NCI-H345 treated with DMSO at 0.1 percent for 48 hours (cell line): ENCODE data around the gene BRPF3.

Experiments used
- DNase-seq: peaks from one replicate; lab custom pipeline; 2025; ENCODE audit not compliant: unreplicated experiment; lab: John Stamatoyannopoulos, UW

Gene BRPF3

DNA sequence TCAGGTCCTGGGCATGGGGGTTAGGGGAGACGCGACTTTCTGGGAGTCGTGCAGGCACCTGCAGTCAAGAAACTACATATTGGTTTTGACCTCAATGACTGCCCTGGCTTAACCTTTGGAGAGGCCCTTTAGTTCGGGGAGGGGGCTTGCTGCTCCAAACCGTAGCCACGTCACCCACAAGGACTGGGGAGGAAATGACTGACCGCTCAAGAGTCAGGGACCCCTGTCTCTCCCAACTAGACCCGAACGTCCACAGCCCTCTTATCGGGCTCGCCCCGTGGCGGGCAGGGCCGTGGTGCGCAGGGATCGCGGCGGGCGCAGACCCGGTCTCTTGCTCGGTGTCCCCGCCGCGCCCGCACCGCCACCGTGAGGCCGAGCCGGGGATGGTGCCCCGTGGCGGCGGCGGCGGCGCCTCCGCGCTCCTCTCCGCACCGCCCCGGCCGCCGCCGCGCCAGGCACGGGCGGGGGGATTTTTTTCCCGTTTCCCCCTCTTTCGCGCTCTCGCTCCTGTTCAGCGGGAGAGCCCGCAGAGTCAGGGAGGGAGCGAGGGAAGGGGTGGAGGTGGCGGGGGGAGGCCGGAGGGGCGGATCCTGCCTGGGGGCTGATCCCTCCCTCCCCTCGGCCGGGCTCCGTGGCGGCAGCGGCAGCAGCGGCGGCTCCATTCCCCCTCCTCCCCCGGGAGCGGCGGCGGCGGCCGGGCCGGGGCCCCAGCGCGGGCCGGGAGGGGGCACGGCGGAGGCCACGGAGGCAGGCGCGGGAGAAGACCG, at the start of gene BRPF3:
BRPF3 (plus strand) TSS at position 632 of the 767 bp plus-strand sequence. CDS start 3,579 bp downstream, outside the sequence.
- peak; percentile 59 for DNase-seq

DNA sequence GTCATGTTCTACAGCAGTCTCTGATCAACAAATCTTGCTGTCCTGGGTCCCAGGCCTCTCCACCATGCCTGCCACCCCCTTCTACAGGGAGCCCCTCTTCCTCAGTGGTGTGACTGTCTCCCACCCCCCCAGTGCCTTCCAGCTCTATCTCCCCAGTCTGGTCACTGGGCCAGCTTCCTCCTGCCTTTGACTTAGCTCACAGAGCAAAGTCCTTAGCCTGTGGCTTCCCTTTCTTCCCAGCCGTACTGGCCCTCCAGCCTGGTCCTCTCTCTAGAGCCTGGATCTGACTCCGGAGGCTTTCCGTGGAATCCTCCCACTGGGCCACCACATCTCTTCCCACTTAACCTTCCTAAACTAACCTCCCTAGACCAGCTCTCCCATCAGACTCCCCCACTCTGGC, 49.2 kb upstream of the BRPF3 start:
- no peak for DNase-seq

DNA sequence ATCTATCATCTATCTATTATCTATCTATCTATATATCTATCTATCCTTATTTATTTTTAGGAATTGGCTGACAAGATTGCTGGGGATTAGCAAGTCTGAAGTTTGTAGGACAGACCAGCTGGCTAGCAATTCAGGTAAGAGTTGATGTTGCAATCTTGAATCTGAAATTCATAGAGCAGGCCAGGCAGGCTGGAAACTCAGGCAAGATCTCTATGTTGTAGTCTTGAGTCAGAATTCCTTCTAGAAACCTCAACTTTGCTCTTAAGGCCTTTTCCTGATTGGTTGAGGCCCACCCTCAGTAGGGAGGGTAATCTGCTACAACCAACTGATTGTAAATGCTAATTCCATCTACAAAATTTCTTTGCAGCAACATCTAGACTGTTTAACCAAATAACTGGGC, 47.1 kb upstream of the BRPF3 start:
- no peak for DNase-seq

DNA sequence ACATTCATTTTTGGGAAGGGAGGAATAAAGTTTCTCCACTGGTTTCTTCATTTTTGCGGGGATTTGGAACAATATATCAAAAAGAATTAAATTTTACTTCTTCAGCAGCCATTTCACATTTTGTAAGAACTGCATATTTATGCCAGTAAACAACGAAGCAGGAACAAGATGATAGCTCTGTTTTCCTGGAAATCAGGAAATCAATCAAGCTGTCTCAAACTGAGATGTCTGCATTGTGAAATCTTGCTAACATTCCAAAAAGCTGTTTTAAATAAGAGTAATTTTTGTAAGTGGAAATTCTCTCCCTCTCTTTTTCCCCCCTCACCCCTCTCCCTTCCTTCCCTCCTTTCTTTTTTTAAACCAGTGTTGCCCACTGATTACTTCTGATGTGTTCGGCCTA, 46.3 kb upstream of the BRPF3 start:
- DNase-seq = no peak

DNA sequence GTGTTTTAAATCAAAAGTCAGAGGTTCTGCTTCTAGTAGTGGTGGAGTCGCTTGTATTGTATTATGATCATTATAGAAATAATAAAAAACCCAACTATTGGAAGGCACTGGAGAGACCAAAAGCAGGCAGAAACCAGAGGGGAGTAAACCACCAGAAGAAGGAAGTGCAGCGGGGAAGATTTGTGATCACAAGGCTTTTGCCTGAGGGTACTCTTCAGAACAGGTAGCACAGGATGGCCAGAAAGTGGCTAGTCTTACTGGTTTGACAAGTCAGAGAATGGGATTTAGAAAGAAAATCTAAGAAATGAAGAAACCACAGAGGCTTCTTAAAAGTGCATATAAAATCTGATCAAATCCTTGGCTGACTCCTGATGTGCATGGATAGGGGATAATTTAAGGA, 42.3 kb upstream of the BRPF3 start:
- DNase-seq = no peak

DNA sequence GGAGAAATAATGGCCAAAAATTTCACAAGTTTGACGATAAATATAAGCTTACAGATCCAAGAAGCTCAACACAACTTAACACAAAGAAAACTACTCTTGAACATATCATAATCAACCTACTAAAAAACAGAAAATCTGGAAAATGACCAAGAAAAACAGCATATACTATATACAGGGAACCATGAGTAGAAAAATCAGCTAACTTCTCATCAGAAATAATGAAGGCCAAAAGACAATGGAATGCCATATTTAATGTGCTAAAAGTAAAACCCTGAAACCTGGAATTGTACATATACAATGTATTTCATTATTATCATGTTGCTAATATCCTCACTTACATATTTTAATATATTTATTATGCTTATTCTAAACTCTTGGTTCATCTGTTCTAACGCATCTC, 40.9 kb upstream of the BRPF3 start:
- no peak for DNase-seq

DNA sequence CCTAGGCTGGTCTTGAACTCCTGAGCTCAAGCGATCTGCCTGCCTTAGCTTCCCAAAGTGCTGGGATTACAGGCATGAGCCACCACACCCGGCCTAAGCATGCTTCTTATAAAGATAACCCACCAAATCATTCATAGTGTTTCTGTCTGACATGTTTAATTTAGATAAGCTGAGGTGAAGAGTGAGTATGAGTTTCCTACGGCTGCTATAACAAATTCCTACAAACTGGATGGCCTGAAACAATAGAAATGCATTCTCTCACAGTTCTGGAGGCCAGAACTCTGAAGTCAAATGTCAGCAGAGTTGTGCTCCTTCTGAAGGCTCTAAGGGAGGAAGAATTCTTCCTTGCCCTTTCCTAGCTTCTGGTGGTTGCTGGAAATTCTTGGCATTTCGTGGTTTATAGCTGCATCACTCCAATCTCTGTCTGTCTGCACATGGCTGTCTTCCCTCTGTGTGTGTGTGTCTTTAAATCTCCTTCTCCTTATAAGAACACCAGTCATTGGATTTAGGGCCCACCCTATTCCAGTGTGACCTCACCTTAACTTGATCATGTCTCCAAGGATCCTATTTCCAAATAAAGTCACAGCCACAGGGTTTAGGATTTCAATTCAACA, 36.3 kb upstream of the BRPF3 start:
- no peak for DNase-seq

DNA sequence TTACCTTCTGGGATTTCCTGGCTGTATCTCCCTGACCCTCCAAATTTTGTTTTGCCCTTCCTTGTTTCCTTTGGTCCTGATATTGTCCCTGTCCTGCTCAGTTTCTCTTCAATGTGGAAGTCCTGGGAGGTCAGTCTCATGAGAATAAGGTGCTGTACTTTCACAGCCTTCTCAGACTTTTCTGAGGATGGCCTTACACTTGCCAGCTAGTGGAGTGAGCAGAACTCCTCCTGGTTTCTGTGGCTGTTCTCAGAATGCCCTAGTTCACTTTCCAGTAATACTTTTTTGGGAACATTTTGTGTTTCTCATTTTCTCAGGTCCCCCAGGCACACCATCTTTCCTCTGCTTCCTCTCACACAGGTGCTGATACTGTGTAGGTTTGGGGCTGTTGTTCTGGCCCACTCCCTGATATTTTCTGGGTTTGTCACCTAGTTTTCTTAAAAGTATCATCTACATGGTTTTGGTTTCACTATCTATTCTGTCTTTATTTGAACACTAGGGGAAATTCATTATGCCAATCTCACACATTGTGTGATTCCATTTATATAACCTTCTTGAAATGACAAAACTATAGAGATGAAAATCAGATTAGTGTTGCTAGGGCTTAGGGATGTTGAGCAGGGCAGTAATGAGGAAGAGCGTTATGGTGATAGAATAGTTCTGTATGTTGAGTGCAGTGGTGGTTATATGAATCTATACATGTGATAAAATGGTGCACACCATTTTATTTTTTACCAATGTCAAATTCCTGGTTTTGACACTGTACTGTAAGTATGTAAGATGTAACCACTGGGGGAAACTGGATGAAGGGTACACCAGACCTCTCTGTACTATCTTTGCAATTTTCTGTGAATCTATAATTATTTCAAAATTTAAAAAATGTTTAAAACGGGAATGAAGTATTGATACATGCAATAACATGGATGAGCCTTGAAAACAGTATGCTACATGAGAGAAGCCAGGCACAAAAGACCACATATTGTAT, 27.2 kb upstream of the BRPF3 start:
- DNase-seq = no peak

DNA sequence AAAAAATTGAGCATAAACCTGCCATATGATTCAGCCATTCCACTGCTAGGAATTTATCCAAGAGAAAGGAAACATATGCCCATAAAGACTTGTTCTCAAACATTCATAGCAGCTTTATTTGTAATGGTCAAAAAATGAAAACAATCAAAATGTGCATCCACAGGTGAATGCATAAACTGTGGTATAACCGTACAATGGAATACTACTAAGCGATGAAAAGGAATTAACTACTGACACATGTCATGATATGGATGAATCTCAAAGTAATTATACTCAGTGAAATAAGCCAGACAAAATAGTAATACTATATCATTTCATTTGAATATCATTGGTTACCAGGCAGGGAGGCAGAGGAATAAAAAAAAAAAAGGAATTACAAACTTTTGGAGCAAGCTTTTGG, 25.8 kb upstream of the BRPF3 start:
- no peak for DNase-seq

DNA sequence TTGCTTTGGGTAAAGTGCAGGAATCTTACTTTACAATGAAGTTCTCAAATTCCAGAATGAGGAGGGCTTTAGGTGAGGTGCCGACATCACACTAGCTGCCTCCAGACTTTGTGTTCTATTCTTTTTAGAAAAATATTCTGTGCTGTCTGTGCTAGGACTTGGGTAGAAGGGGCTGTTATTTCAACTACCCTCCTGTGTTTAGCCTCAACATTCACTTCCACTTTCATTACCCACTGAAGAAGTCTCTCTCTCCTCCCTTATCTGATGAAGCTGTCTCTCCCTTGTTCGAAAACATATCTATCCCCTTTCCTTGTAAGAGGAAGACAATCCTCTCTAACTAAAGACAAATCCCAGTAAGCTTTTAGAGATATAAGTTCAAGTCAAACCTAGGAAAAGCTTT, 25.0 kb upstream of the BRPF3 start:
- DNase-seq = no peak

DNA sequence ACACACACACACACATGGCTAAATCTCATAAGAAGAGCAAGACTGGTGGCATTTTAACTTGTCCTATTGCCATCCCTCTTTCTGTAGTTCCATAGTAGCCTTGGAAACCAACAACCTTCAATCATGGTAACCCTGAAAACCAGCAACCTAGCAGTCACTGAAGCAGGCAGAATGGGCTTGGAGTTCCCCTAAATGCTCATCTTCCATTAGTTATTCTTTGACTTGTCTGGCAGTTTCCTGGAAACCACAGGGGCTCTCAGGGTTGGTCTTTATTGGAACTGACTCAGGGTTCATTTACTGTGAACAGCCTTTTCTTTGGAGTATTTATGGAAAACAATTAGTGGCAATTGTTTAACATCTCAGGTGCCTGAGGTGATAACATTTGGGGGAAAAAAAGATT, 19.4 kb upstream of the BRPF3 start:
- DNase-seq = no peak

DNA sequence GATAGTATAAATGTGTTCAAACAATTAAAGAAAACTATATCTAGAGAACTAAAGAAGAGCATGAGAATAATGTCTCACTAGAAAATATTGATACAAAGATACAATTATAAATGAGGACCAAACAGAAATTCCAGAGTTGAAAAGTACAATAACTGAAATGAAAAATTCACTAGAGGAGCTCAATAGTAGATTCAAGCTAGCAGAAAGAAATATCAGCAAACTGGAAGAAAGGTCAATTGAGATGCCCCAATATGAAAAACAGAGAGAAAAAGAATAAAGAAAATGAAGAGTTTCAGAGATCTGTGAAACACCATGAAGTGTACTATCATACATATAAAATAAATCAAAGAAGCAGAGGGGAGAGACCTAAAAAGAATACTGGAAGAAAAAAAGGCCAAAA, 18.0 kb upstream of the BRPF3 start:
- DNase-seq = no peak

DNA sequence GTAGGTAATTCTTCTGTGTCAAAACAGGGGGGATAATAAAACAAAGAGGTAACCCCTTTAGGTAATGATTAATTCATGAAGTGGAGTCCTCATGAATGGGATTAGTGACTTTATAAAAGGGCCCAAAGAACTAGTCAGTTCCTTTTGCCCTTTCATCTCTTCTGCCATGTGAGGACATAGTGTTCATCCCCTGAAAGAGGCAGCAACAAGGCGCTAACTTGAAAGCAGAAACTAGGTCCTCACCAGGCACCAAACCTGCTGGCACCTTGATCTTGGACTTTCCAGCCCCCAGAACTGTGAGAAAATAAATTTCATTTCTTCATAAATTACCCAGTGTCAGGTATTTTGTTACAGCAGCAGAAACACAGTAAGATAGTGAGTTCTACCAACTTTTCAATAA, 16.4 kb upstream of the BRPF3 start:
- DNase-seq = no peak

DNA sequence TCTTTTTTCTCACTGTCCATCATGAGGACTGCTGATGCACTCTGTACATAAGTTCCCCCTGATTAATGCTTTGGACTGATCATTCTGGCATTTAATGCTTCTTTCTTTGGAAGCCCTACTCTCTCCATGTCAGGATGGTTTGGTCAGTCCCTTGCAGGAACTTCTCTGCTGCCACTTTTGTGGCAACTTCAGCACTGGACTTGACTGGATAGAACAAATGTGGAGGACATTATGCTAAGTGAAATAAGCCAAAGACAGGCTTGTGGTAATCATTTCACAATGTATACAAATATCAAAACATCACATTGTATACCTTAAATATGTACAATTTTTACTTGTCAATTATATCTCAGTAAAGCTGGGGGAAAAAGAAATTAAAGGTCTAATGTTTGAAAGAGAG, 12.2 kb upstream of the BRPF3 start:
- no peak for DNase-seq

DNA sequence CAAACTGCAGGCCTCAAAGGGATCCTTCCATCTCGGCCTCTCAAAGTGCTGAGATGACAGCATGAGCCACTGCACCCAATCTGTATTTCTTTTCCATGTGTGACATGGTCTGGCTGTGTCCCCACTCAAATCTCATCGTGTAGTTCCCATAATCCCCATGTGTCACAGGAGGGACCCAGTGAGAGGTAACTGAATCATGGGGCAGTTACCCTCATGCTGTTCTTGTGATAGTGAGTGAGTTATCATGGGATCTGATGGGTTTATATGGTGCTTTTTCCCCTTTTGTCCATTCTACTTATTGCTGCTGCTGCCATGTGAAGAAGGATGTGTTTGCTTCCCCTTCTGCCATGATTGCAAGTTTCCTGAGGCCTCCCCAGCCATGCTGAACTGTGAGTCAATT, 10.3 kb upstream of the BRPF3 start:
- no peak for DNase-seq

DNA sequence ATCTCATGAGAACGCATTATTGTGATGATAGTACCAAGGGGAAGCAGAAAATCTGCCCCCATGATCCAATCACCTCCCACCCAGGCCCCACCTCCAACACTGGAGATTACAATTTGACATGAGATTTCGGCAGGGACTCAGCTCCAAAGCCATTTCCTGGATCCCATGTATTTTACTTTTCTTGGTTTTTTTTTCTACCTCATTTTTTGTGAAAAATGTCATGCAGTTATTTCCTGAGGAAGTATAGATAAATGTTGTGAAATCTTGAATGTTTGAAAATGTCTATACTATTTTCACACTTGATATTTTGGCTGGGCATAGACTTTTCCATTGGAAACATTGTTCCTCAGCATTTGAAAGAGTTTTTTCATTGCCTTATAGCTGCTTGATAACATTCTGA, 9.1 kb upstream of the BRPF3 start:
- no peak for DNase-seq

DNA sequence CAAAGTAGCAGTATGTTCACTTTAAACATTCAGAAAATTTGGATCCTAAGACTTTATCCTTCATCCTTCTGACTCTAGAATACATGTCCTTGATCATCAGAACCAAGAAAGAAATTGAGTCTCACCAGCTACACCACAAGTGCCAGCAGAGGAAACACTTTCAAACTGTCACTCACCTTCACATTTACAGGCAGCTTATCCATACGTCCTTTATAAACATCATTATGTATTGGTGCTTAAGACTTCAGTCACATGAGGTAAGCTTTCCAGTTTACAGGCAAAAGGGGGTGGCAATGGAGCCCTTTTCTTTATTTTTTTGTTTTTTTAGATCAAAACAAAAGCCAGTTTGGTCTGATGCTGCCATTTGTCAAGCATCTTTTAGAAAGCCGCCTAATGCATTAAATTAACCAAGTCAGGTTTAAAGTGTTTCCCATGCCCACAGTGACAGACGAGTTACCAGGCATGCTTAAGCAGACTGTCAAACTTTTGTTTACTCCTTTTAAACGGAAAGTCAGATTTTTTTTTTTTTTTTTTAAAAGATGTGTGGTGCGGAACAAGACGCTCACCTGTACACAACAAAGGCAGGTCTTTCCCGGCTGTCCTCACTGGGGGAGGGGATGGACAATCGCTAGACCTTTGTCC, 952 bp upstream of the BRPF3 start:
- no peak for DNase-seq

DNA sequence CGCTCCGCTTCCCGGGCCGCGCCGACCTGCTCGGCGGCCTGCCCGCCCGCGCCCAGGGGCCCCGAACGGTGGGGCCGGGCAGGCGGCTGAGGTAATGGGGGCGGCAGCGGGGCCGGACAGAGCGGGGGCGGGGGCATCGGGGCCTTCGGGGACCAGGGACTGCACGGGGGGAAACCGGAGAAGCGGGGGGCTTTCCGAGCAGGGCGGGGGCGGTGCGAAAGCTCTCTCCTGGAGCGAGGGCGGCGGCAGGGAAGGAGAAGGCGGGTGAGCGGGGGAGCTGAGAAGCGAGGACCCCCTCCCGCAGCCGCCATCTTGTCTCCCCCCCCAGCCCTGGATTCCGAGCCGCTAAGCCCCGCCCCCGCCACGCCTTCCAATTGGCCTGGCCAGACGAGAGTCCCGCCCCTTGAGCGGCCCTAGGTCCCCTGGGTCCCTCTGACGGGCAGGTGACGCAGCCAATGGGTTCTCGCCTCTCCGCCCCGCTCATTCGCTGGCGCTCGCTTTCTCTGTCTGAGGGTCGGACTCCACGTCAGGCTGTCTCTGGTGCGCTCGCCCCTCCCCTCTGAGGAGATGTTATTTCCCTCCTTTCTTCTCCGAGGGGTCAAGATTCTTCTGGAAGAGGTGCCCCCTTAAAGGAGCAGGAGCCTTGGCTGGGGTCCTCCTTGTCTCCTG, 470 bp downstream of the BRPF3 start:
- DNase-seq = peak; percentile 84

DNA sequence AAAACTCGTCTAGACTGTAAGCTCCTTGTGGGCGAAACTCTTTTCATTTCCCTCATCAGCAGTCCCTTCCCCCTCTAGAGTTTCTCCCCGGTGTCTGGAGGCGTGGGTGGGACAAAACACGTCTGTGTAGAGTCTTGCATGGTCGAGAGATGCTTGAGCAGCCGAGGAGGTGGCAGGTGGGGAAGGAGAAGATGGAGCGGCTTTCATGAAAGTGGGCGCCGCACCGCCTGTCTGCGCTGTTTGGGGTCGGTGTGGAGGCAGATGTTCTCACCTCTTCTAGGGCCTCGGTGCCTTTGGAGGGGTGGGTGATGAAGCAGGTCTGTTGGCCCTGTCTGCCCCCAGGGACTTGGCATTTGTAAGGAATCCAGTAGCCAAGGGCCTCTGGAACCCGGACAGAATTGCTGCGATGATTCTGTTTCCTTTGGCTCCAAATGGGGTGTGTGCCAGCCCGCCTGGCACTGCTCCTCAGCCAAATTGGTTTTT, 1.2 kb downstream of the BRPF3 start:
- DNase-seq = no peak

DNA sequence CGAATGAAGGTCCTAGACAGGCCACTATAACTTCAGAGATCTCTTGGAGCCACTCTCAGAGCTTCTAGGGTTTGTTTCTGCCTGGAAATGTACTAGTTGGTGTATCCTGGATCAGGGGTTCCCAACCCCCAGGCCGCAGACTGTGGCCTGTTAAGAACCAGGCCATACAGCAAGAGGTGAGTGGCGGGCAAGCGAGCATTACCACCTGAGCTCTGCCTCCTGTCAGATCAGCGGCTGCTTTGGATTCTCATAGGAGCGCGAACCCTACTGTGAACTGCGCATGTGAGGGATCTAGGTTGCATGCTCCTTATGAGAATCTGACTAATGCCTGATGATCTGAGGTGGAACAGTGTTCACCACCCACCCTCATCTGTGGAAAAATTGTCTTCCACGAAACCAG, 2.4 kb downstream of the BRPF3 start:
- no peak for DNase-seq
